Progenitor cell of endocrine pancreas (in vitro differentiated cells): Measurements from ENCODE around the gene OGFOD1. TPM values are rescaled to one million over a fixed set of nuclear protein-coding genes. Genes with fewer than 3 reads are reported as not detected.

ENCODE experiments used
- DNase-seq: peaks from one replicate; pipeline ENCODE4 v3.0.0; 2021; ENCODE audit warnings: low spot score; ENCODE audit not compliant: unreplicated experiment
- H3K27ac Mint-ChIP-seq: 2 replicates; pipeline ENCODE4 v1.8.0; 2021; ENCODE audit warnings: mild to moderate bottlenecking, moderate library complexity, mixed read lengths
- H3K27me3 Mint-ChIP-seq: 2 replicates; pipeline ENCODE4 v1.8.0; 2021; ENCODE audit warnings: mixed read lengths
- H3K36me3 Mint-ChIP-seq: 2 replicates; pipeline ENCODE4 v1.8.0; 2022; ENCODE audit warnings: mixed read lengths; ENCODE audit not compliant: insufficient read depth
- H3K4me1 Mint-ChIP-seq: 2 replicates; pipeline ENCODE4 v1.8.0; 2021; ENCODE audit warnings: low read depth, mixed read lengths
- H3K4me3 Mint-ChIP-seq: 2 replicates; pipeline ENCODE4 v1.8.0; 2021; ENCODE audit warnings: low read depth, mild to moderate bottlenecking, moderate library complexity, mixed read lengths
- H3K9me3 Mint-ChIP-seq: 2 replicates; pipeline ENCODE4 v1.8.0; 2021; ENCODE audit warnings: low read depth, mixed read lengths
- CTCF ChIP-seq: fragments of 200-600 bp; sonication (generic); IDR thresholded peaks from one replicate; pipeline ENCODE4 v1.5.0; 2021; ENCODE audit warnings: antibody characterized with exemption, mild to moderate bottlenecking; ENCODE audit not compliant: unreplicated experiment
- total RNA-seq: library from RNA; stranded (reverse); gene quantifications from 2 replicates; pipeline ENCODE4 v1.2.1, GENCODE V29; 2021

OGFOD1 gene
- total RNA-seq, 1 donor from 2014 or later: 32.0 TPM

- H3K27ac Mint-ChIP-seq: no peak overlapping the region
- H3K4me1 Mint-ChIP-seq: peaks cover 8% of the 10 kb centered on the region
- DNase-seq: no peak
- H3K4me3 Mint-ChIP-seq: no peak overlapping the region
- H3K36me3 Mint-ChIP-seq: peaks cover 8% of the 10 kb centered on the region
- no peaks in the 10 kb centered on the region for H3K27me3 Mint-ChIP-seq
- TF ChIP-seq CTCF: no peak
- H3K9me3 Mint-ChIP-seq: no peaks in the 10 kb centered on the region
Observed at GRCh38 chr16:56515665-56516064, 64.3 kb downstream of the OGFOD1 start.

- TF ChIP-seq CTCF: no peak
- Mint-ChIP-seq H3K9me3 (no peaks in the 10 kb centered on the region), H3K4me3 (no peak overlapping the region), H3K36me3 (peaks cover 4% of the 10 kb centered on the region), H3K27me3 (no peaks in the 10 kb centered on the region), H3K4me1 (peaks cover 8% of the 10 kb centered on the region), H3K27ac (no peak overlapping the region)
- no peak for DNase-seq
Observed at GRCh38 chr16:56517206-56517605, 65.9 kb downstream of the OGFOD1 start.

- Mint-ChIP-seq H3K4me3 (peak overlapping the region; percentile 86), H3K9me3 (no peaks in the 10 kb centered on the region), H3K27me3 (peaks cover 6% of the 10 kb centered on the region), H3K36me3 (peaks cover 2% of the 10 kb centered on the region), H3K27ac (no peak overlapping the region), H3K4me1 (peaks cover 8% of the 10 kb centered on the region)
- TF ChIP-seq CTCF: no peak
- no peak for DNase-seq
Observed at GRCh38 chr16:56518425-56518824, 67.1 kb downstream of the OGFOD1 start.

- Mint-ChIP-seq H3K9me3 (no peaks in the 10 kb centered on the region), H3K27me3 (peaks cover 6% of the 10 kb centered on the region), H3K4me1 (peaks cover 8% of the 10 kb centered on the region), H3K36me3 (no peaks in the 10 kb centered on the region), H3K4me3 (peak within 1 kb of the TSS; percentile 86), H3K27ac (peak within 1 kb of the TSS; percentile 92)
- no peak for TF ChIP-seq CTCF
- DNase-seq: peak; percentile 88
Observed at GRCh38 chr16:56519459-56520250, 68.3 kb downstream of the OGFOD1 start, which contains the start of gene BBS2. Gene BBS2 (minus strand): TSS chr16:56520024. CDS start chr16:56519862, 162 bp downstream.

- Mint-ChIP-seq H3K4me3 (peak overlapping the region; percentile 86), H3K27ac (peak overlapping the region; percentile 76), H3K36me3 (no peaks in the 10 kb centered on the region), H3K27me3 (peaks cover 6% of the 10 kb centered on the region), H3K9me3 (no peaks in the 10 kb centered on the region), H3K4me1 (peaks cover 8% of the 10 kb centered on the region)
- DNase-seq: no peak
- TF ChIP-seq CTCF: no peak
Observed at GRCh38 chr16:56520251-56520577, 68.9 kb downstream of the OGFOD1 start.
